Peyer's patch (tissue), 4 donors: Measurements from ENCODE around the gene GREB1. TPM values are rescaled to one million over a fixed set of nuclear protein-coding genes. Genes with fewer than 3 reads are reported as not detected.

Source experiments
- DNase-seq, 3 donors: peaks; one replicate each; pipeline ENCODE4 v3.0.0-alpha.2; 2017 to 2019
- H3K27ac ChIP-seq, 4 donors: fragments of 200-600 bp; sonication (generic); one replicate each; pipeline ENCODE4 v1.5.1; 2016 to 2019
- H3K27me3 ChIP-seq, 2 donors: fragments of 200-600 bp; sonication (generic); one replicate each; pipeline ENCODE4 v1.5.1; 2019
- H3K36me3 ChIP-seq, 3 donors: fragments of 200-600 bp; sonication (generic); one replicate each; pipeline ENCODE4 v1.5.1; 2016 to 2019
- H3K4me1 ChIP-seq, 4 donors: fragments of 200-600 bp; sonication (generic); one replicate each; pipeline ENCODE4 v1.5.1; 2016 to 2019
- H3K4me3 ChIP-seq, 4 donors: fragments of 200-600 bp; sonication (generic); 1 replicate in 3 of 4; 2 replicates in 1 of 4; pipeline ENCODE4 v1.5.1; 2016 to 2019; ENCODE audit warnings: mild to moderate bottlenecking in 1 of 4
- H3K9me3 ChIP-seq, 4 donors: fragments of 200-600 bp; sonication (generic); one replicate each; pipeline ENCODE4 v1.5.1; 2016 to 2019; ENCODE audit warnings: mild to moderate bottlenecking in 1 of 4
- CTCF ChIP-seq, 6 experiments: fragments of 450-650 bp in 4 of 6; fragments of 200-600 bp in 2 of 6; sonication (generic) in 1 of 6; IDR thresholded peaks; one replicate each; pipeline ENCODE4 v1.5.1; 2017 to 2019; ENCODE audit warnings: antibody characterized with exemption in 6 of 6, mild to moderate bottlenecking in 3 of 6, moderate library complexity in 1 of 6
- POLR2A ChIP-seq, 2 donors: fragments of 450-650 bp; IDR thresholded peaks; one replicate each; pipeline ENCODE4 v1.5.1; 2017; ENCODE audit warnings: antibody characterized with exemption in 2 of 2, mild to moderate bottlenecking in 2 of 2, moderate library complexity in 2 of 2
- total RNA-seq, 4 donors: library from RNA; depleted of rRNA; stranded (reverse); fragments of >200 nt; gene quantifications; one replicate each; pipeline ENCODE4 v1.1.0, GENCODE V29; 2016

GREB1 gene
- total RNA-seq, 4 donors from 2014 or later, result 0.88 to 4.1 (median 1.9) TPM

GRCh38 chr2:11567631-11568031 is 33.8 kb downstream of the GREB1 start:
- H3K36me3 ChIP-seq, result no peaks in the 10 kb centered on the region
- H3K27me3 ChIP-seq, result no peaks in the 10 kb centered on the region
- H3K4me3 ChIP-seq, result no peak overlapping the region
- no peaks in the 10 kb centered on the region for H3K9me3 ChIP-seq
- no peak for TF ChIP-seq CTCF (IDR thresholded peaks at IDR 0.05)
- no peak for TF ChIP-seq POLR2A (IDR thresholded peaks at IDR 0.05)
- DNase-seq, result peak in 2 of 3 donors; percentile 22 to 26
- H3K27ac ChIP-seq, result no peak overlapping the region
- H3K4me1 ChIP-seq, result no peaks in the 10 kb centered on the region

GRCh38 chr2:11568436-11568835 is 34.6 kb downstream of the GREB1 start:
- TF ChIP-seq POLR2A (IDR thresholded peaks at IDR 0.05) (no peak), CTCF (IDR thresholded peaks at IDR 0.05) (no peak)

GRCh38 chr2:11569636-11570035 is 35.8 kb downstream of the GREB1 start:
- Histone ChIP-seq H3K36me3 (no peaks in the 10 kb centered on the region), H3K9me3 (no peaks in the 10 kb centered on the region), H3K27me3 (no peaks in the 10 kb centered on the region), H3K4me3 (no peak overlapping the region), H3K27ac (no peak overlapping the region), H3K4me1 (no peaks in the 10 kb centered on the region)
- peak in 1 of 3 donors; percentile 18 for DNase-seq
- TF ChIP-seq CTCF (IDR thresholded peaks at IDR 0.05) (no peak), POLR2A (IDR thresholded peaks at IDR 0.05) (no peak)

More at GRCh38 chr2:11568436-11568835, 34.6 kb downstream of the GREB1 start:
- no peak overlapping the region for H3K27ac ChIP-seq
- no peaks in the 10 kb centered on the region for H3K4me1 ChIP-seq
- peak in 2 of 3 donors; percentile 20 to 28 for DNase-seq
- no peaks in the 10 kb centered on the region for H3K36me3 ChIP-seq
- no peaks in the 10 kb centered on the region for H3K9me3 ChIP-seq
- H3K4me3 ChIP-seq, result no peak overlapping the region
- no peaks in the 10 kb centered on the region for H3K27me3 ChIP-seq

- Histone ChIP-seq H3K4me3 (no peak overlapping the region), H3K9me3 (no peaks in the 10 kb centered on the region), H3K27me3 (no peaks in the 10 kb centered on the region), H3K27ac (no peak overlapping the region), H3K4me1 (no peaks in the 10 kb centered on the region), H3K36me3 (no peaks in the 10 kb centered on the region)
- no peak for DNase-seq
- TF ChIP-seq POLR2A (IDR thresholded peaks at IDR 0.05) (no peak), CTCF (IDR thresholded peaks at IDR 0.05) (no peak)
Measured at GRCh38 chr2:11571170-11571569, 37.3 kb downstream of the GREB1 start.

GRCh38 chr2:11572996-11573395 is 39.2 kb downstream of the GREB1 start:
- H3K9me3 ChIP-seq, result no peaks in the 10 kb centered on the region
- H3K4me1 ChIP-seq, result no peaks in the 10 kb centered on the region
- no peak overlapping the region for H3K27ac ChIP-seq
- H3K27me3 ChIP-seq, result no peaks in the 10 kb centered on the region
- no peaks in the 10 kb centered on the region for H3K36me3 ChIP-seq
- DNase-seq, result peak in 1 of 3 donors; percentile 13
- H3K4me3 ChIP-seq, result no peak overlapping the region
- TF ChIP-seq POLR2A (IDR thresholded peaks at IDR 0.05) (no peak), CTCF (IDR thresholded peaks at IDR 0.05) (no peak)
